NCI-H82 treated with DMSO at 0.1 percent for 48 hours (cell line): Measurements from ENCODE around the gene B3GALNT2.
"Not testable (repeated sequence)": the region's sequence is repeated elsewhere in the genome, so short reads cannot be mapped to it uniquely, and the experiment has no call there.

Experiments
- DNase-seq: peaks from one replicate; lab custom pipeline; 2025; ENCODE audit not compliant: unreplicated experiment; lab: John Stamatoyannopoulos, UW

The B3GALNT2 gene

GRCh38 chr1:235504494-235505222 lies 406 bp upstream of the B3GALNT2 start:
- DNase-seq = peak; percentile 98

- peak; percentile 43 for DNase-seq
Observed at GRCh38 chr1:235503403-235504121, 690 bp downstream of the B3GALNT2 start.

GRCh38 chr1:235502601-235503402 lies 1.4 kb downstream of the B3GALNT2 start:
- no peak for DNase-seq

- no peak for DNase-seq
Observed at GRCh38 chr1:235500971-235501540, 3.2 kb downstream of the B3GALNT2 start.

GRCh38 chr1:235495551-235495950 lies 8.7 kb downstream of the B3GALNT2 start:
- DNase-seq = no peak

GRCh38 chr1:235495030-235495429 lies 9.2 kb downstream of the B3GALNT2 start:
- no peak for DNase-seq

- DNase-seq = no peak
Observed at GRCh38 chr1:235494531-235494930, 9.7 kb downstream of the B3GALNT2 start.

GRCh38 chr1:235491644-235492043 lies 12.6 kb downstream of the B3GALNT2 start:
- DNase-seq = no peak

- no peak for DNase-seq
Observed at GRCh38 chr1:235486321-235486720, 17.9 kb downstream of the B3GALNT2 start.

- no peak for DNase-seq
Observed at GRCh38 chr1:235485558-235485957, 18.7 kb downstream of the B3GALNT2 start.

- no peak for DNase-seq
Observed at GRCh38 chr1:235483090-235483489, 21.2 kb downstream of the B3GALNT2 start.

- no peak for DNase-seq
Observed at GRCh38 chr1:235473806-235474205, 30.4 kb downstream of the B3GALNT2 start.

GRCh38 chr1:235470741-235471439 lies 33.4 kb downstream of the B3GALNT2 start:
- DNase-seq = no peak

GRCh38 chr1:235469897-235470296 lies 34.4 kb downstream of the B3GALNT2 start:
- not testable (repeated sequence) for DNase-seq

GRCh38 chr1:235468970-235469369 lies 35.3 kb downstream of the B3GALNT2 start:
- no peak for DNase-seq

- no peak for DNase-seq
Observed at GRCh38 chr1:235468004-235468403, 36.2 kb downstream of the B3GALNT2 start.

GRCh38 chr1:235465066-235465465 lies 39.2 kb downstream of the B3GALNT2 start:
- no peak for DNase-seq

GRCh38 chr1:235462832-235463231 lies 41.4 kb downstream of the B3GALNT2 start:
- DNase-seq = not testable (repeated sequence)

GRCh38 chr1:235461954-235462353 lies 42.3 kb downstream of the B3GALNT2 start:
- no peak for DNase-seq

- no peak for DNase-seq
Observed at GRCh38 chr1:235460770-235461169, 43.5 kb downstream of the B3GALNT2 start.

- DNase-seq = not testable (repeated sequence)
Observed at GRCh38 chr1:235457856-235458255, 46.4 kb downstream of the B3GALNT2 start.
